ENCODE results near the gene IGLL1. TPM values are rescaled to one million over a fixed set of nuclear protein-coding genes. Genes with fewer than 3 reads are reported as not detected.

IGLL1 gene
- total RNA-seq, 2 donors from 2014 or later: not detected

DNA sequence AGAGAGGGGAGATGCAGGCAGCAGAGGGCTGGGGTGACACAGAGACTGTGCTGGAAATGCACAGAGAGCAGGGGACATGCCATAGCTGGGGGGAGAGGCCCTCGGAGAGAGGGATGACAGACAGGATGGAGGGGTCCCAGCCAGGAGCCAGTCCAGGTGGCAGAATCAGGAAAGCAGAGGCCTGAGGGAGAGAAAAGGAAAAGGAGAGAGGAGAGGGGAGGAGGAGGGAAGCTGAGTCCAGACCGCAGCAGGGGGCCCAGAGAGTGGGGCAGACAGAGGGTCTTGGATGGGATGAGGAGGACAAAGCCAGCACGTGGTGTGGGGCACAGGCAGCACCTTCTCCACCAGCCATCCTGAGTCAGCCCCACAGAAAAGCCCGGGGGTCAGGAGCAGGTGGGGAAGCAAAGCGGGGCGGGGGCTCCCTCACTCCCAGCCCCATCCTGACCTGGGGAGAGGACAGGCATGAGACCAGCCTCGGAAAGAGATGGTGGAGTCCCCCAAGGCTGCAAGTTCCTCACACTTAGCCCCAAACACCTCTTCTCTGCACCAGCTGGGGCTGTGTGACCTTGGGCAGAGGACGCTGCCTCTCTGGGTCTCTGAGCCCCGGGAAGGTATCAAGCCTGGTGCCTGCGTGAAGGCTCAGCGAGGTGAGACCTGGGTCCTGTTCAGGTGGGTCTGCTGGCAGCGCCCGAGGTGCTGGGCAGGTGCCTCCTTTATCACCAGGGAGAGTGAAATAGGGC lies 48.0 kb downstream of the IGLL1 start:
- ATAC-seq (replicated peaks in 1 of 2) (no peak), DNase-seq (no peak)
- H3K27me3 Mint-ChIP-seq (ENCODE audit: low read depth): no peaks in the 10 kb centered on the region
- H3K4me1 Mint-ChIP-seq (ENCODE audit: low read depth): no peaks in the 10 kb centered on the region
- no peaks in the 10 kb centered on the region for H3K9me3 Mint-ChIP-seq
- no peak overlapping the region for H3K27ac Mint-ChIP-seq
- no peaks in the 10 kb centered on the region for H3K36me3 Mint-ChIP-seq (ENCODE audit: insufficient read depth in 2 of 2)
- H3K4me3 Mint-ChIP-seq: no peak overlapping the region

DNA sequence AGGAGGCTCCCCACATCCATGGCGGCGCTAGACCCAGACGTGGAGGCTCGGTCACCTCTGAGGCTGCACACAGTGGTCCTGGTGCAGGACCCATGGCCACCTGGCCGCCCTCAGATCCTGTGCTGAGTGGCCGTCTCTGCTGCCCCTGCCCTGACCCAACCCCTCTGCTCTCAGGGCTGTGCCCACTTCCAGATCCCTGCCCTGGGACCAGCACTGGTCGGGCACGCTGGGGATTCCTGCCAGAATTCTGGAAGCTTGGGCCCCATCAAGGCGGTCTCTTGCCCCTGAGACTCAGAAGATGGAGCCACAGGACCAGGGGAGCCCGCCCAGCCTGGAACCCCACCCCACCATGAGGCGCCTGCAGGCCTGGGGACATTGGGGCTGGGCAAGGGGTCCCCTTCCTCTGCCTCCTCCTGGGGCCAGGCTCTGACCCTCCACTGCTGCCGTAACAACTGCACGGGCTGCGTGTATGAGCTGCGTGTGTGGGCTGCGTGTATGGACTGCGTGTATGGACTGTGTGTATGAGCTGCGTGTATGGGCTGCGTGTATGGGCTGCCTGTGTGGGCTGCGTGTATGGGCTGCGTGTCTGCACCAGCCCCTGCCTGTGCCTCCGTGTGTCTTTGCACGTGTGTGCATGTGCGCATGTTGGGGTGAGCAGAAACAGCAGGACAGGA lies 48.7 kb downstream of the IGLL1 start:
- no peaks in the 10 kb centered on the region for H3K27me3 Mint-ChIP-seq (ENCODE audit: low read depth)
- no peaks in the 10 kb centered on the region for H3K4me1 Mint-ChIP-seq (ENCODE audit: low read depth)
- no peak for ATAC-seq (replicated peaks in 1 of 2)
- no peak overlapping the region for H3K27ac Mint-ChIP-seq
- H3K9me3 Mint-ChIP-seq: no peaks in the 10 kb centered on the region
- no peaks in the 10 kb centered on the region for H3K36me3 Mint-ChIP-seq (ENCODE audit: insufficient read depth in 2 of 2)
- DNase-seq: no peak
- H3K4me3 Mint-ChIP-seq: no peak overlapping the region

DNA sequence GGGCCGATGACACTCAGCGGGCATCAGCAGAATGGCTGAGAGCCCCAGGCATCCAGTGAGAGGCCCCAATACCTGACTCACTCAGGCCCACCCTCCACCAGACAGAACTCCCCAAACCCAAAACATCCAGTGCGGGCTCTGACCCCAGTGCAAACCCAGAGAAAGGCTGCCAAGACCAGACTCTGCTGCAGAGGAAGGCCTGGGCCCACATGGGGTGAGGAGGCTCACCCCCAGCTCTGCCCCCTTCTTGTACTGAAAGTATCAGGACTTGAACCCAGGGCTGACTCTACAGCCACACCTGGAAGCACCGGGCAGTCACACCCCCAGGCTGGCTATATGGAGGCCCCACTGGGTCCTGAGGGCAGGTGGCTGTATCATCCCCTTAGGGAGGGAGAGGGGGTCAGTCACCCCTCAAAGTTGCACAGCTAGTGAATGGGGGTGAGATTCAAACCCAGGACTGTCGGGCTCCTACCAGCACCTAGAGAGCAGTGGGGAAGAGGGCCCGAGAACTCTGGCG lies 49.3 kb downstream of the IGLL1 start:
- ATAC-seq (replicated peaks in 1 of 2) (no peak), DNase-seq (no peak)
- no peaks in the 10 kb centered on the region for H3K36me3 Mint-ChIP-seq (ENCODE audit: insufficient read depth in 2 of 2)
- no peaks in the 10 kb centered on the region for H3K4me1 Mint-ChIP-seq (ENCODE audit: low read depth)
- no peaks in the 10 kb centered on the region for H3K9me3 Mint-ChIP-seq
- H3K4me3 Mint-ChIP-seq: no peak overlapping the region
- H3K27me3 Mint-ChIP-seq (ENCODE audit: low read depth): no peaks in the 10 kb centered on the region
- no peak overlapping the region for H3K27ac Mint-ChIP-seq

DNA sequence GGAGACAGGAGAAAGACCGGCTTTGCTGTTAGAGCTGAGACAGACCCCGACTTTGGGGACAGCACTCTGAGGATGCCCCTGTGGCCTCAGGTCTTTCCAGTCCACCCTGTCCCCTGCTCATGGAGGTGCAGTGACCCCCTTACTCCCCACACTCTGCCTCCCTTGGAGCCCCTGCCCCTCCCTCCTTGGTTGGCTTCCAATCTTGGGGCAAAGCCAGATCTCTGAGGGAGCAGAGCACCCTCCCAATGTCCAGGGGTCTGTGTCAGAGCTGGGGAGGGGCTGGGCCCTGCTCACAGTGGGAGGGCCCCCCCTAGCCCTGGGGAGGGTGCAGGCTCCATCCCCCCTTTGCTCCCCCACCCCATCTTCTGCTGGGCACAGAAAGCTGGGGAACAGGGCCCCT lies 50.0 kb downstream of the IGLL1 start:
- Mint-ChIP-seq H3K36me3 (ENCODE audit: insufficient read depth in 2 of 2) (no peaks in the 10 kb centered on the region), H3K4me3 (no peak overlapping the region), H3K27ac (no peak overlapping the region), H3K27me3 (ENCODE audit: low read depth) (no peaks in the 10 kb centered on the region), H3K9me3 (no peaks in the 10 kb centered on the region), H3K4me1 (ENCODE audit: low read depth) (no peaks in the 10 kb centered on the region)
- no peak for DNase-seq
- ATAC-seq (replicated peaks in 1 of 2): no peak

DNA sequence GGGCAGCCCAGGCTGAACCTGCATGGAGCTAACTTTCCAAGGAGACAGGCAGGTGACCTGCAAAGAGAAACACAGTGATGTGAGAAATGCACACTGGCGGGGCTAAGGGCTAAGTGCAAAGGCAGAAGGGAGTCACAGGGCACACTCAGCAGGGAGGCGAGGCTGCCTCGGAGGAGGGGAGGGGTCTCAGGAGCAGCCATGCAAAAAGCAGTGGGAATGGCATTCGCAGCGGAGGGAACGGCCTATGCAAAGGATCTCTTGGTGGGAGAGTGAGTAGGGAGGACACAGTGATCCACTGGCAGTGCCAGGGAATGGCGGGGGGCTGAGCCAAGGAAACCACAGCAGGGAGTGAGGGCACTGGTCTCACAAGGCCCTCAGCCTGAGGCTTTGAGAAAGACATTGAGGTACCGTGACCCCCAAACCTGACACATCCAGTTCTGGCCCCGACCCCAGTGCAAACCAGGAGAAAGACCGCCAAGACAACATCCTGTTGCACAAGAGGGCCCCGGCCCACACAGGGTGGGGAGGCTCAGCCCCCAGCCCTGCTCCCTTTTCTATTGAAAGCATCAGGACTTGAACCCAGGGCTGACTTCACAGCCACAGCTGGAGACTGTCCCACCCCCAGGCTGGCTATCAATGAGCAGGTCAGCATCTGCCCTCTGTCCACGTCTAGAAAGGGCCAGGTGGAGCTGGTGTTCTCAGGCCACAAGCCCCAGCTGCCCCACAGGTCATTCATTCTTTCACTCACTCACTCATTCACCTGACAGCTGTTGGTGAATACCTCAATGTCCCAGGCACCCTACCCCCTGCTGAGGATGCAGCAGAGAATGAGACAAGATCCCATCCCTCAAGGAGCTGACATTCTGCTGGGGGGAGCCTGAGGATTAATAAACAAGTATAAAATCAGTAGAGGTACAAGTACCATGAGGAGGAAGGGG lies 50.7 kb downstream of the IGLL1 start:
- ATAC-seq (replicated peaks in 1 of 2): no peak
- Mint-ChIP-seq H3K4me3 (no peak overlapping the region), H3K9me3 (no peaks in the 10 kb centered on the region), H3K27ac (no peak overlapping the region), H3K27me3 (ENCODE audit: low read depth) (no peaks in the 10 kb centered on the region), H3K4me1 (ENCODE audit: low read depth) (no peaks in the 10 kb centered on the region), H3K36me3 (ENCODE audit: insufficient read depth in 2 of 2) (no peaks in the 10 kb centered on the region)
- no peak for DNase-seq

DNA sequence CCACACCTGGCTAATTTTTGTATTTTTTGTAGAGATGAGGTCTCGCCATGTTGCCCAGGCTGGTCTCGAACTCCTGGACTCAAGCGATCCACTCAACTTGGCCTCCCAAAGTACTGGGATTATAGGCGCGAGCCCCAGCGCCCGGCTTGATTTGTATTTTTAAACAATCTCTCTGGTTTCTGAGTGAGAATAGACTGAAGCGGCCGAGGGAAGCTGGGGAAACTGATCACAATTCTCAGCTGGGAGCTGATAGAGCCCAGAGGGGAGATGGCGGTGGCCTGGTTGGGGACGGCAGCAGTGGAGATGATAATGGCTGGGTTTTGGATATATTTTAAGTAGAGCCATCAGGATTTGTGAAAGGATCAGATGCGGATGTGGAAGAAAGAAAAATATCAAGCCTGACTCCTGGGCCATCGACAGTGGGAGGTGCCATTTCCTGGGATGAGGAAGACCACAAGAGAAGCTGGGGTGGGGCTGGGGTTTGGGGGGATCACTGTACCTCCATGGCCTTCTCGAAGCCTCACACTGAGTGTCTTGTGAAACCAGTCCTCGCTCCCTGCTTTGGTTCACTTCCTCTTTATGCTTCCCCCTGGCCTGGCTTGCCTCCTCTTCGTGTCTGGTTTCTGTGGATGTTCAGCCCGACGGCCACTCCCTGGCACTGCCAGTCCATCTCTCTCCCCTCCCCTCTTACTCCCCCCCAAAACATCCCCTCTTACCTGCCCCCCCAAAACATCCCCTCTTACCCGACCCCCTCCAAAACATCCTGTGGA lies 51.9 kb downstream of the IGLL1 start:
- no peak overlapping the region for H3K4me3 Mint-ChIP-seq
- no peaks in the 10 kb centered on the region for H3K9me3 Mint-ChIP-seq
- peaks cover 9% of the 10 kb centered on the region for H3K27me3 Mint-ChIP-seq (ENCODE audit: low read depth)
- no peaks in the 10 kb centered on the region for H3K4me1 Mint-ChIP-seq (ENCODE audit: low read depth)
- ATAC-seq (replicated peaks in 1 of 2) (no peak), DNase-seq (no peak)
- H3K27ac Mint-ChIP-seq: no peak overlapping the region
- H3K36me3 Mint-ChIP-seq (ENCODE audit: insufficient read depth in 2 of 2): no peaks in the 10 kb centered on the region

DNA sequence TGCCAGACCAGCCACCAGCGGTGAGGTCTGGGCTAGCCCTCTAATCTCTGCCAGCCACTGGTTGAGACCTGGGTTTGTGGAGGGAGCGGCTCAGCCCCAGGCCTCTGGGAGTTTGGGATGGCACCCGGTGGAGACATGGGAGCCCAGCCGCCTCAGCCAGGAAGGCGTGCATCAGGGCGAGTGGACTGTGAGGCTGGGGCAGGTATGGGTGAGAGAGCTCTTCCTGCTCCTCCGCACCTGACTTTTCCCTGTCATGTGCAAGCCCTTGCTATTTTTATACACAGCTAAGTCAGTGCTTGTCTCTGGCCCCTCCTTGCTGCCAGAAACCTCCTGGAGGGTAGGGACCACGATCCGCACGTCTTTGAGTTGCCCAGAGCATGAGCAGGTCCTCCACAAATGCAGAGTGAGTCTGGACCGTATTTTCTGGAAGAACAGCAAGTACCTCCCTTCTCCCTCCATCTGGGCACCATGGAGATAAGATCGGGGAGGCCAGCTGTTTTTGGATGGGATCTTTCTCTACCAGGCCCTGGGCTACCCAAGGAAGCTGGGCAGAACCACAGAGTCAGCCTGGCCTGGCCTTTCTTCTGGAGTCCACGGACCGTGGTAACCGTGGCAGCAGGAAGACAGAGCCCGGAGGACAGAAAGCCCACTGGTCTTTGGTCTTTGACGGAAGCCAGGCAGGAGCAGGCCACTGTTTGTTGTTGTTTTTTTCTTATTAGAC lies 53.3 kb downstream of the IGLL1 start:
- no peak for ATAC-seq (replicated peaks in 1 of 2)
- DNase-seq: no peak
- Mint-ChIP-seq H3K27me3 (ENCODE audit: low read depth) (peaks cover 13% of the 10 kb centered on the region), H3K9me3 (no peaks in the 10 kb centered on the region), H3K4me1 (ENCODE audit: low read depth) (peaks cover 5% of the 10 kb centered on the region), H3K27ac (no peak overlapping the region), H3K4me3 (no peak overlapping the region), H3K36me3 (ENCODE audit: insufficient read depth in 2 of 2) (no peaks in the 10 kb centered on the region)

DNA sequence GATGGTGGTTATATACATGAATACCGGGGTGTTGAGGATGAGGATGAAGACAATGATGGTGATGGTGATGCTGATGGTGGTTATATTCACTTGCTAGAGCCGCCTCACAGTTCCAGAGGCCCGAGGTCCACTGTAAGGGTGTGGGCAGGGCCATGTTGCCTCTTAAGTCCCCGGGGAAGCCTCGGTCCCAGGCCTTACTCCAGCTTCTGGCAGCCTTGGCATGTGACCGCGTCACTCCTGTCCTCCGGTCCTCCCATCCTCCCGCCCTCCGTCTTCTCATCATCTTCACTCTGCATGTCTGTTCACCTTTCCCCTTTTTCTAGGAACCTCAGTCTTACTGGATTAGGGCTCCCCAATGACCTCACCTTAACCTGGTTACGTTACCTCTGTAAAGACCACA lies 54.6 kb downstream of the IGLL1 start:
- Mint-ChIP-seq H3K4me3 (no peak overlapping the region), H3K27ac (no peak overlapping the region), H3K9me3 (no peaks in the 10 kb centered on the region), H3K4me1 (ENCODE audit: low read depth) (peaks cover 5% of the 10 kb centered on the region), H3K27me3 (ENCODE audit: low read depth) (peaks cover 20% of the 10 kb centered on the region), H3K36me3 (ENCODE audit: insufficient read depth in 2 of 2) (no peaks in the 10 kb centered on the region)
- no peak for ATAC-seq (replicated peaks in 1 of 2)
- DNase-seq: no peak

DNA sequence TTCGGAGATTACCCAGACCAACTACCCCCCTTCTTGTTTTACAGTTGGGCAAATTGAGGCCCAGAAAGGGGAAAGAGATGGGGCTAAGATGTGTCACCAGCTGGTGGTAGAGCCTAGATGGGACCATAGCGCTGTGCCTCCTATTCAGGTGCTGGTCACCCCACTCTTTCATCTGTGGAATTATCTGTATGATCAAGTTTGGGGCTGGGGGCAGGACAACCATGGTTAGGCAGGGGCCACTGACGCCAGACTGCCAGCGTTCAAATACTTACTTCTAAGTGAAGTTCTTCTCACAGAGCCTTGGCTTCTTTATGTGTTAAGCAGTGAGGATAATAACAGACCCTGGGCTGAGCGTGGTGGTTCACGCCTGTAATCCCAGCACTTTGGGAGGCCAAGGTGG lies 55.9 kb downstream of the IGLL1 start:
- no peak for ATAC-seq (replicated peaks in 1 of 2)
- DNase-seq: no peak
- peaks cover 20% of the 10 kb centered on the region for H3K27me3 Mint-ChIP-seq (ENCODE audit: low read depth)
- H3K36me3 Mint-ChIP-seq (ENCODE audit: insufficient read depth in 2 of 2): no peaks in the 10 kb centered on the region
- H3K27ac Mint-ChIP-seq: no peak overlapping the region
- peaks cover 5% of the 10 kb centered on the region for H3K4me1 Mint-ChIP-seq (ENCODE audit: low read depth)
- H3K4me3 Mint-ChIP-seq: no peak overlapping the region
- H3K9me3 Mint-ChIP-seq: no peaks in the 10 kb centered on the region

DNA sequence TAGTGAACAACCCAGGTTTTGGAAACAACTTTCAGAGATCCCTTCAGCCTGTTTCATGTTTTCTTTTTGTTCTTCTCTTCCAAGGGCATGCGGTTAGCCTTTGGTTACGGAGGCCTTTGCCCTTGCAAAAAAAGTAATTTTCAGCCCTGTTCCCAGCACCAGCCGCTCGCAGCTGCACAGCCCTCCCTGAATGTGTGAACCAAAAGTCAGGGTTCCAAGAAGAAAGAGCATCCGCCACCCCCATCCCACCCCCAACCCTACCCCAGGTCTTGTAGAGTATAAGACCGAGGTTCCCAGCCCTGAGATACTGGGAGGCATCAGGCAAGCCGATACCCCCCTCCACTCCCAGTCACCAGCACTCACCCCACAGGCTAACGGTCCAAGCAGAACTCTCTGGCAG lies 56.4 kb downstream of the IGLL1 start:
- no peak for DNase-seq
- no peaks in the 10 kb centered on the region for H3K36me3 Mint-ChIP-seq (ENCODE audit: insufficient read depth in 2 of 2)
- H3K4me1 Mint-ChIP-seq (ENCODE audit: low read depth): peaks cover 5% of the 10 kb centered on the region
- ATAC-seq (replicated peaks in 1 of 2): no peak
- H3K9me3 Mint-ChIP-seq: no peaks in the 10 kb centered on the region
- peaks cover 25% of the 10 kb centered on the region for H3K27me3 Mint-ChIP-seq (ENCODE audit: low read depth)
- no peak overlapping the region for H3K4me3 Mint-ChIP-seq
- H3K27ac Mint-ChIP-seq: no peak overlapping the region
